ENCODE measurements around the gene FAM111B. TPM values are rescaled to one million over a fixed set of nuclear protein-coding genes. Genes with fewer than 3 reads are reported as not detected.
A peak's percentile ranks its signal among the peaks of the same experiment; 100 is the strongest.

Gene FAM111B
- total RNA-seq, 1 donor from 2014 or later = 0.87 TPM

DNA sequence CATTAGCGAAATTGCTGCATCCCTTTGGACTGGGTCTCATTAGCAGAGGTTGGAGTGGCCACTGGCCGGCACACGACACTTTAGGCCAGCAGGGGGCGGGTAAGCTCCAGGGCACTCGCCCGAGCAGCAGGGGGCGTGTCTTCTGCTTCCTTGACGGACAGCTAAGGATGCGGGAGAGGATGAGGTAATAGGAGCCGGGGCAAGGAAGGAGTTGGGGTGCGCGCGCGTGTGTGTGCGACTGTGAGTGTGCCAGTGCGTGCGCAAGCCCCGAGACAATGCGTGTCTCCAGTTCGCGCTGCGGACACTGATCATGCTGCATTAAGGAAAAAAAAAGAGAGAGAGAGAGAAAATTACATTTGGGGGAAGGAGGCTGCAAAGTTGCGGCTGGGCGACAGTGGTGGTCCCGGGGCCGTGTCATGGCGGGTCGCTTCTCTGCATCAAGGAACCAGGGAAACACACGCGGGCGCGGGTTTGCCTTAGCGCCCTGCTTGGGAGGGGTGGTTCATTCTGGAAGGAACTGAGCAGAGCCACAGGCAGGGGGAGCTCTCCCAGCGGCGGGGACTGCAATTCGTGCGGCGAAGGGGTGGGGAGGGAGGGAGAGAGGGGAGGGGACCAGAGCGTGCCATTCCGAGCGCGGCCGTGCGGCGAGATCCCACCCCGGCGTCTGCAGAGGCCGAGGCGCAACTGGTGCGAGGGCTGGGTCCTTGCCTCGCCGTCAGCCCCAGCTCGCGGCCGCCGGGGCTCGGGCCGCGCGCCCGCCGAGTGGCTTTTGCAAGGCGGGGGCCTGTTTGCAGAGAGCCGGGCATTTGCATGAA is 64.7 kb downstream of the FAM111B start, which contains the start of gene DTX4:
DTX4 (plus strand) TSS at position 625 of the 815 bp plus-strand sequence. CDS start 464 bp downstream, outside the sequence.
- ATAC-seq = peak; percentile 89
- Histone ChIP-seq H3K36me3 (no peaks in the 10 kb centered on the region), H3K27me3 (no peaks in the 10 kb centered on the region), H3K9me3 (no peaks in the 10 kb centered on the region), H3K27ac (peak within 1 kb of the TSS; percentile 82), H3K4me1 (peaks cover 11% of the 10 kb centered on the region), H3K4me3 (peak within 1 kb of the TSS; percentile 74)
- peak; percentile 96 for DNase-seq
- intact Hi-C loops (cut with DNase I) = loop anchor here (5.0 kb wide), 1 partner anchor 116 kb away; no protein-coding TSS in a partner anchor
- peak; percentile 82 for TF ChIP-seq CTCF (IDR thresholded peaks at IDR 0.05)

DNA sequence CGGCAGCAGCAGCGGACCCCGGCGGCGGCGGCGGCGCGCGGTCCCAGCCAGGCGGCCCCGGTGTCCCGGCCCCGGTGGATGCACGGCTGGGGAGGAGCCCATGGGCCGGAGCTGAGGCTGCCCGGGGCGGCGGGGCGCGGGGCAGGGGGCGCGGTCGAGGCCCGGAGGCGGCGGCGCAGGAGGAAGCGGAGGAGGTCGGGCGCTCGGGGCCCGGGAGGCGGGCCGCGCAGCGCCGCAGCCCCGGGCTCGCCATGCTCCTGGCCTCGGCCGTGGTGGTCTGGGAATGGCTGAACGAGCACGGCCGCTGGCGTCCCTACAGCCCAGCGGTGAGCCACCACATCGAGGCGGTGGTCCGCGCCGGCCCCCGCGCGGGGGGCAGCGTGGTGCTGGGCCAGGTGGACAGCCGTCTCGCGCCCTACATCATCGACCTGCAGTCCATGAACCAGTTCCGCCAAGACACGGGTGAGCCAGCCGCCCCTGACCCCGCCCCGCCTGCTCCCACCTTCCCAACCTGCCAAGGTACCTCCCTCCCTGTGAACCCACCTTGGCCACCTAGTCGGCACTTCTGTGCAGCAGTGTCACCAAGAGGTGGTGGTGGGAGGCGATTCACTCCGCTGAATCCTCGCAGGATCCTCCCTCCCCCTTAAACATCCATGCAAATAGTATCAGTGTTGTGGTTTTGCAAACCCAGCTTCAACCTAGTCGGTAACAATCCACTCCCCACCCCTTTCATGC is 65.5 kb downstream of the FAM111B start:
- Histone ChIP-seq H3K4me3 (peak overlapping the region; percentile 74), H3K36me3 (no peaks in the 10 kb centered on the region), H3K4me1 (peaks cover 11% of the 10 kb centered on the region), H3K27ac (peak overlapping the region; percentile 82), H3K9me3 (no peaks in the 10 kb centered on the region), H3K27me3 (no peaks in the 10 kb centered on the region)
- peak; percentile 76 for DNase-seq
- TF ChIP-seq CTCF (IDR thresholded peaks at IDR 0.05) = no peak
- intact Hi-C loops (cut with DNase I) = loop anchor here (5.0 kb wide), 1 partner anchor 115 kb away; no protein-coding TSS in a partner anchor
- ATAC-seq = peak; percentile 18

DNA sequence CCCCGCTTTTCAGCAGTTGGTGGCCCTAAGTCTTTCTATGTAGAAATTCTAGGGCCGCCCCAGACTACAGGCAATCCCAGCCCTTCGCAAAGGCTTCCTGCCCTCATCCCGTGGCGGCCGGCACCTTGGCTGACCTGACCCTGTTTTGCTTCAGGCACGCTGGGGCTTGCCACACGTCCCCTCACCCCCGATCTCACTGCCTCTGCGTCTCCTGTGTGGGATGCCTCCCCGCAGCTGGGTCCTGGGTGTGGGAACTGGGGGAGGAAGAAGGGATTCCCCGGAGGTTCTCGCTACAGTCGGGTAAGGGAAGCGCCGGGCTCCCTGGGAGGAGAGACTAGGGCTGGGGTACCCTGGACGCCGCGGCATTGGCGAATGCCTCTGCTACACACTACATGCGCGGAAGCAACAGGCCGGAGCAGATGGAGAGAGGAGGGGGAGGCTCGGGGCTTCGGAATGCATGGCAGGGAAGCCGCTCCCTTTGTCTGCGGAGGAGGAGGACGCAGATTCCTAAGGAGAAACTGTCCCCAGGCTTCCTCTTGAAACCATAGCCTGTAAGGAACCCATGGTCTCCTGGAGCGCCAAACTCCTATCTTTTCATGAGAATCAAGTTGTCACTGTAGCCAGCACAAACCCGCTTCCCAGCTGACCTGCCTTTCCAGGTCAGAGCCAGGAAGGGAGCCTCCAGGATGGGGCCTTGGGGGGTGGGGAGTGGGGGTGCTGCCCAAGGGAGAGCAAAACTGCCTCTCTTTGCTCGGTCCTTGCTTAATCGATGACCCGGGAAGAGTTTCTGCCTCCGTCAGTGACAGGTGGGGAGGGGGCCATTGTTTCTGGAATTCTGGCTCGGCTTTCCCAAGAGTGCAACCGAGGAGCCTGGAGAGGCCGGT is 66.3 kb downstream of the FAM111B start:
- peak; percentile 16 for ATAC-seq
- peak; percentile 78 for DNase-seq
- Histone ChIP-seq H3K4me1 (peaks cover 11% of the 10 kb centered on the region), H3K4me3 (peak overlapping the region; percentile 74), H3K9me3 (no peaks in the 10 kb centered on the region), H3K27me3 (no peaks in the 10 kb centered on the region), H3K27ac (peak overlapping the region; percentile 82), H3K36me3 (no peaks in the 10 kb centered on the region)
- intact Hi-C loops (cut with DNase I) = loop anchor here (5.0 kb wide), 1 partner anchor 114 kb away; no protein-coding TSS in a partner anchor
- TF ChIP-seq CTCF (IDR thresholded peaks at IDR 0.05) = no peak

DNA sequence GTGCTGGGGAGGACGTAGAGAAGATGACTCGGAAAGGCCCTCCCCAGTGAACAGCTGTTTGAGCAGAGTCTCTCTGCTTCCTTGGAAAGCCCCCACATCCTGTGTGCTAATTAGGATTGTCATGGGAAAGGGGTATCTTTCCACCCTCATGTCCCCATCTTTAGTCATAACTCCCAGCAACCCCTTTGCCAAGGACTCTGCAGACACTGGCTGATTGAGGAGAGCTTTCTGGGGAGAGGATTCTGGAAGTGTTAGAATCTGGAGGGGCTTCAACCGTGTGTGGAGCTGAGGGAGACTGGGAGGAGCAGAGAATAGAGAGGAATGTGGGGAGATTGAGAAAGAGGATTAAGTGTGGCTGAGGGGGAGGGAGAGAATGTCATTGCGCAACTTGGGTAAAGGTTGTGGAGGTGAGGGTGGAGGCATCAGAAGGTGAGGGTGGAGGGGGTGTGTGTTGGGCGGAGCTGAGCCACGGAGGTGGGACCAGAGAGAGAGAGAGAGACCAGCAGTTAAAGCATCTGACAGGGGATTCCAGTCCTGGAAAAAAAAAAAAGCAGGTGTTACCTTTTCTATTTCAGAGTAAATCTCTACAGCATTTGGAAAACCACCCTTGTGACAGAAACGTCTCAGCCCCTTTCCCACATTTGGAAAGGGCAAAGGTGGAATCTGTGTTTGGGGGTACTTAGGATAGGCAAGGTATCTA is 67.1 kb downstream of the FAM111B start:
- Histone ChIP-seq H3K36me3 (no peaks in the 10 kb centered on the region), H3K4me1 (peaks cover 11% of the 10 kb centered on the region), H3K9me3 (no peaks in the 10 kb centered on the region), H3K27me3 (no peaks in the 10 kb centered on the region), H3K27ac (peak overlapping the region; percentile 82), H3K4me3 (peak overlapping the region; percentile 74)
- intact Hi-C loops (cut with DNase I) = loop anchor here (5.0 kb wide), 1 partner anchor 113 kb away; no protein-coding TSS in a partner anchor
- DNase-seq (peak; percentile 86), ATAC-seq (peak; percentile 68)
- no peak for TF ChIP-seq CTCF (IDR thresholded peaks at IDR 0.05)

Measured in upper lobe of right lung (tissue), 1 donor.